CD4-positive, alpha-beta T cell treated with Interleukin-15 for 4 hours (primary cell): ENCODE results near the gene TPRX2.
"Not testable (repeated sequence)": the region's sequence is repeated elsewhere in the genome, so short reads cannot be mapped to it uniquely, and the experiment has no call there.

Experiments used
- DNase-seq: peaks from one replicate; pipeline ENCODE4 v3.0.0-alpha.2; 2020; ENCODE audit warnings: low spot score

The TPRX2 gene, protein sequence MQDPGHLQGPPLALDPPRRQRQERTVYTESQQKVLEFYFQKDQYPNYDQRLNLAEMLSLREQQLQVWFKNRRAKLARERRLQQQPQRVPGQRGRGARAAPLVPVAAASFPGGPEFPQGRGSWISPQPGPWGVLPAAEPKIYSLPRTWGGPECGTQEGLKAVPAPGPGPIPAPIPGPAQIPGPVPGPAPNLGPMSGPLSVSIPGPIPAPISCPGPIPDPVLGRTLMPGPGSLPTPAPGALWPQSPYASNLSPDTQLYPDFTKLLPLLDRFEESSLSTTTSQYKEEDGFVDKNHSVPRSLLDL

DNA sequence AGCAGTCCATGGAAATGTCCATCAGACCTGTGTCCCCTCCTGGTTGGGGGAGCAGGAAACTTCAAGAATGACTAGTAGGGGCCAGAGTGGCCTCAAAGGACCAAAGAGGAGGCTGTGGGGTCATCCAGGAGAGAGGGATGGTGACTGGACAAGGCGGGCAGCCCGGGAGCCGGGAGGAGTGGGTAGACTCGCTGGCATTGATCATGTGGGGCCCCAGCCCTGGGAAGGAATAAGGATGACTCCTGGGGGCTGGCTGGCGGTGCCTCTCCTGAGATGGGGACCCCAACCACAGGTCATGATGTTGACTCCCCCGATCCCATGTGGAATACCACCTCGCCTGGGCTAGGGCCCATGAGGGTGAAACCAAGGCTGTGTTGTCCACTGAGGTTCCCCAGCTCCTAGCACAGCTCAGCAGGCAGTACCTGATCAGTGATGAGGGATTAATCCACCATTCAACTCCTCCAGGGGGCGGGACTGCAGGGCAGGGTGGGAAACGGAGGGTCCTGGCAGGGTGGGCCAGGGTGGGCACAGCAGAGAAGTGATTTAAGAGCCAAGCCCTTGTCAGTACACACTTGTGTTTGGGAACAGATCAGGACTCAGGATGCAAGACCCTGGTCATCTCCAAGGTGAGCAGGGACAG is at the start of gene TPRX2:
Gene TPRX2, plus strand, starts transcription at position 590 of the 640 bp plus-strand sequence. Its CDS starts 12 bp downstream, at position 602.
- DNase-seq, result not testable (repeated sequence)

DNA sequence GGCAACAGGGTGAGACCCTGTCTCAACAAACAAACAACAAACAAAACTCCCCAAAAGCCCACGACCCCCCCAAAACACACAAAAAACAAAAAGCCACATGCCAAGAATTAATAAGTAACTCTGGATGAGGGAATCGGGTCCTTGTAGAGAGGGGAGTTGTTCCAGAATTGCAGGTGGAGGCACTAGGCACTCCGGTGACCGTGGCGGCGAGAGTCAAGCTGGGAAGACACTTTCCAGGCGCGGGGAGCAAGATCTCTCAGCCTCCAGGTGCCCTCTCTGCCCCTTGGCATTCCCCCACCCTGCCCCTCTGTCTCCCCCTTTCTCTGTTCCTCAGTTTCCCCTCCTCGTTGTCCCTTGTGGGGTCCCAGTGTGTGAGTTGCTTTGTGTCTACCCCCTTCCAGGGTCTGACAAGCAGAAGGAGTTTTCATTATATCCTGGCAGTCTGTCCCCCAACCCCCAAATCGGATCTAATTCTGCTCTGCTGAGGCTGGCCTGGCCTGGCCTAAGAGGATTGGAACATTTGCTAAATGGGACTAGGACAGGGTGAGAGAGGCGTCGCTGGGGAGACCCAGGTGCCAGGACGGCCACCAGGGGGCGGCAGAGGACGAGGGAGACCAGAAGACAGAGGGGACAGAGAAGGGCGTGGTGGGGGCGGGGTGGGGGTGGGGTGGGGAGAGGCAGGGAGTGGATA is 45.6 kb upstream of the TPRX2 start:
- DNase-seq, result peak; percentile 63

GRCh38 chr19:47813995-47814328 is 45.1 kb upstream of the TPRX2 start:
- no peak for DNase-seq

DNA sequence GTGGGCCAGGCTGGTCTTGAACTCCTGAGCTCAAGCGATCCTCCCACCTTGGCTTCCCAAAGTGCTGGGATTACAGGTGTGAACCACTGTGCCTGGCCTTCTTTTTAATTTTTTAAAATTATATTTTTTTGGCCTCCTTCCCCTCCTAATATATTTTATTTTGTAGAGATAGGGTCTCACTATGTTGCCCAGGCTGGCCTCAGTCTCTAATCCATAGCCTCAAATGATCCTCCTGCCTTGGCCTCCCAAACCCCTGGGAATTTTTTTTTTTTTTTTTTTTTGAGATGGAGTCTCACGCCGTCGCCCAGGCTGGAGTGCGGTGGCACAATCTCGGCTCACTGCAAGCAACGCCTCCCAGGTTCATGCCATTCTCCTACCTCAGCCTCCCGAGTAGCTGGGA is 42.8 kb upstream of the TPRX2 start:
- DNase-seq, result not testable (repeated sequence)

GRCh38 chr19:47818221-47818620 is 40.8 kb upstream of the TPRX2 start:
- DNase-seq, result not testable (repeated sequence)

- DNase-seq, result no peak
Measured at GRCh38 chr19:47819858-47820257, 39.2 kb upstream of the TPRX2 start.

- DNase-seq, result no peak
Measured at GRCh38 chr19:47820410-47820809, 38.6 kb upstream of the TPRX2 start.

GRCh38 chr19:47821460-47822020 is 37.5 kb upstream of the TPRX2 start, which contains the start of gene CRX:
TSS of gene CRX (plus strand) at chr19:47821937. CDS start at chr19:47834444, 12,507 bp downstream.
- no peak for DNase-seq

GRCh38 chr19:47824396-47824795 is 34.6 kb upstream of the TPRX2 start:
- DNase-seq, result no peak

DNA sequence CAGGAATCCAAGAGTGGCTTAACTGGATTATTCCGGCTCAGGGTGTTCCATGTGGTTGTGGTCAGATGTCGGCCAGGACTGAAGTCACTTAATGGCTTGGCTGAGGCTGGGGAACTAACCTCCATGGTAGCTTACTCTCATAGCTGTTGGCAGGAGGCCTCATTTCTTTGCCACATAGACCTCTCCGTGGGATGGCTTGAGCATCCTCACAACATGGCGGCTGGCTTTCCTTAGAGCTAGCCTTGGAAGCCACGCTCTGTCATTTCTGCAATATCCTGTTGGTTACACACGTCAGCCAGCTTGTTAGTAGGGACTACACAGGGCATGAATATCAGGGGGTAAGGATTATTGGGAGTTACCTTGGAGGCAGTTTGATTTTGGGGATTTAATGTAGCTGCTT is 32.2 kb upstream of the TPRX2 start:
- DNase-seq, result no peak

GRCh38 chr19:47832723-47833122 is 26.3 kb upstream of the TPRX2 start:
- DNase-seq, result no peak

DNA sequence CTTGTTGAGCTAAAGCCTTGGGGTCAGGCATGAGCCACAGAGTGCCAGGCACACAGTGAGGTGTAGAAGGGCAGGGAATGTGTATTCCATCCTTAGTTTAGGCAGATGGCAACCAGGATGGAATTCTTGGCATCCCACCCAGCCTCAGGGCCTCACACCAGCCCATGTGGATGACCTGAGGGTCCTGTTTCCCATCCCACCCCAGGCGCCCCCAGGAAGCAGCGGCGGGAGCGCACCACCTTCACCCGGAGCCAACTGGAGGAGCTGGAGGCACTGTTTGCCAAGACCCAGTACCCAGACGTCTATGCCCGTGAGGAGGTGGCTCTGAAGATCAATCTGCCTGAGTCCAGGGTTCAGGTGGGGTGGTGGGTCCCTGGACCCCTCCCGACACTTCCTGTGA is 23.0 kb upstream of the TPRX2 start:
- DNase-seq, result no peak

GRCh38 chr19:47839411-47839810 is 19.6 kb upstream of the TPRX2 start:
- no peak for DNase-seq

GRCh38 chr19:47839913-47840312 is 19.1 kb upstream of the TPRX2 start:
- no peak for DNase-seq

DNA sequence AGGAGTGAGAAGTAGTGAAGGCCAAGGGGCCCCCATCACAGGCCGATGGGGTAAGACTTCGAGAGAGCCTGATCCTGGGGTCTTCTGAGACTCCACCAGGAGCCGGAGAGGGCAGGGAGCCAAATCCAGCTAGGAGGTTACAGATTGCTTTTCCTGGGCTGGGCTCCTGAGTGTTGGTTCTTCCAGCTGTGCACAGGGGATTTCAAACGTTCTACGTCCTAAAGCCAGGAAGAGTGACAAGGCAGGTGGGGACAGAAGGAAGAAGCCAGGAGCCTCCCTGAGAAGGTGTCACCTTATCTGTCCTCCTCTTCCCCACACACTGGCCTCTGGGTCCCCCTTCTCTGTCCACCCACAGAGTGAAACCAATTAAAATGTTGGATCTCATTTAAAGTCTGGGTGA is 16.1 kb upstream of the TPRX2 start:
- DNase-seq, result no peak

DNA sequence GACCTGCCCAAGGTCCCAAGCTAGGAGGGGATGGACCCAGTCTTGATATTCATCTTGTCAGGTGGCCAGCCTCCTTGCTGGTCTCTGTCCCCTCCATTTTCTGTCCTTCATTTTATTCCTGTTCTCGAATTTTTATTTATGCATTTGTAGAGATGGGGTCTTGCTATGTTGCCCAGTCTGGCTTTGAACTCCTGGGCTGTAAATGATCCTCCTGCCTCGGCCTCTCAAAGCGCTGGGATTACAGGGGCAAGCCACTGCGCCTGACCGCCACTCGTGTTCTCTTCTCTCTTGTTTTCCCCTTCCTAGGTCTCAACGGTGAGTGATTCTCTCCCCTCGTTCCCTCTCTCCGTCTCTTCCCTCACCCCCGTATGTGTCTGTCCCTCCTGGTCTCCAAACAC is 10.6 kb upstream of the TPRX2 start:
- DNase-seq, result no peak

DNA sequence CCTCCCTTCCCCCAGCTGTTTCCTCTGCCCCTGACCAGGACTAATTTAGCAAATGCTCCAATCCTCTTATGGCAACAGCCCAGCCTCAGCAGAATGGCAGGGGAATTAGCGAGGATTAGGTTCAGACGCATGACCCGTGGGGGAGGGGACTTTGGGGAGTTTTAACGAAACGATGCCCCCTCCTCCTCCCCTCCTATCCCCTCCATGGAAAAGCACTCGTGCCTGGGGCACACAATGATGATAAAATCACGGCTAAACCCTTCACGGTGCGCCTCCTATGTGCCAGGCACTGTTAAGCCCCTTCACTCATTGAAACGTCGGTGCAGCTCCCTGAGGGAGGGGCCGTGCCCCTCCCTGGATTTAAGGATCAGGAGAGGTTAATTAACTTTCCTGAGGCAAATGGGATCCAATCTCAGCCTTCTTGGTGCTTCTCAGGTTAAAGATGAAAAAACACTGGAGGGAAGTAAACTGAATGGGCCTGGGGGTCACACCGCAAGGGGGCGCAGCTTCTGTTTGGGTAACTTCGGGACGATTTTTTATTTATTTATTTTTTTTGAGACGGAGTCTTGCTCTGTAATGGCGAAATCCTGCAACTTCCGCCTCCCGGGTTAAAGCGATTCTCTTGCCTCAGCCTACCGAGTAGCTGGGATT is 10.1 kb upstream of the TPRX2 start:
- DNase-seq, result peak; percentile 14

GRCh38 chr19:47853003-47853402 is 6.0 kb upstream of the TPRX2 start:
- no peak for DNase-seq

- DNase-seq, result no peak
Measured at GRCh38 chr19:47854459-47854858, 4.6 kb upstream of the TPRX2 start.

DNA sequence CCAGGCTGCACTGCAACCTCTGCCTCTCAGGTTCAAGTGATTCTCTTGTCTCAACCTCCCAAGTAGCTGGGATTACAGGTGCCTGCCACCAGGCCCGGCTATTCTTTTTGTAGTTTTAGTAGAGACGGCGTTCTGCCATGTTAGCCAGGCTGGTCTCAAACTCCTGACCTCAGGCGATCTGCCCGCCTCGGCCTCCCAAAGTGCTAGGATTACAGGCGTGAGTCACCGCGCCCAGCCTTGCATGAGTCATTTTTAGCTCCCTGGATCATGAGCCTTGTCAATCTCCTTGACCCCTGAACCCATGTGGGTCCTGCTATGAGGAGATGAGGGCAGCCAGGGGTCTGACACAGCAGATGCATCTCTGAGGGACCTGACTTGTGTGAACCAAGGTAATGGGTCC is 804 bp upstream of the TPRX2 start:
- not testable (repeated sequence) for DNase-seq

- DNase-seq, result not testable (repeated sequence)
Measured at GRCh38 chr19:47859838-47860237, 803 bp downstream of the TPRX2 start.

DNA sequence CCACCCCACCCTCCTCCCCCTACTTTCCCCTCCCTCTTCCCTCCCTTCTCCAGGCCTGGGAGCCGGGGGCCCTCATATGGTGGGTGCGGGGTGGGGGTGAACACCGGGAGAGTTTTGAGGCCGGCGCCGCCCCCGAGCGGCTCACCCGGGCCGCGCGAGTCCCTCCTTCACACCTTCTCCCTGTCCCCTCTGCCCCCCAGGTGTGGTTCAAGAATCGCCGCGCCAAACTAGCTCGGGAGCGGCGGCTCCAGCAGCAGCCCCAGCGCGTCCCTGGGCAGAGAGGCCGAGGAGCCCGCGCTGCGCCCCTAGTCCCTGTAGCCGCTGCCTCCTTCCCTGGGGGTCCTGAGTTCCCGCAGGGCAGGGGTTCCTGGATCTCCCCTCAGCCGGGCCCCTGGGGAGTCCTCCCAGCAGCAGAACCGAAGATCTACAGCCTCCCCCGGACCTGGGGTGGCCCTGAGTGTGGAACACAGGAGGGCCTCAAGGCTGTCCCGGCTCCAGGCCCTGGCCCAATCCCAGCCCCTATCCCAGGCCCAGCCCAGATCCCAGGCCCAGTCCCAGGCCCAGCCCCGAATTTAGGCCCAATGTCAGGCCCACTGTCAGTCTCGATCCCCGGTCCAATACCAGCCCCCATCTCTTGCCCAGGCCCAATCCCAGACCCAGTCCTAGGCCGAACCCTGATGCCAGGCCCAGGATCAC is 1.7 kb downstream of the TPRX2 start:
- no peak for DNase-seq
